Lung (tissue), 12 donors: Measurements from ENCODE around the gene CIC. TPM values are rescaled to one million over a fixed set of nuclear protein-coding genes. Genes with fewer than 3 reads are reported as not detected.

Experiments used
- ATAC-seq: fragments of 200-7000 bp; cut with Tn5 transposase; one replicate; pipeline ENCODE4 v1.9.1; 2020; ENCODE audit warnings: moderate number of reproducible peaks; ENCODE audit not compliant: insufficient read depth, low FRiP score
- DNase-seq, 3 donors: peaks; one replicate each; pipeline ENCODE4 v3.0.0-alpha.2; 2013 to 2017
- H3K27ac ChIP-seq, 2 donors: one replicate each; pipeline ENCODE4 v1.5.1; 2013; ENCODE audit warnings: mild to moderate bottlenecking in 2 of 2, moderate library complexity in 2 of 2, control low read depth in 1 of 2, inconsistent platforms in 1 of 2, low read depth in 1 of 2, low read length in 1 of 2
- H3K27me3 ChIP-seq, 3 donors: one replicate each; pipeline ENCODE4 v1.5.1; 2013; ENCODE audit warnings: low read length in 2 of 3; ENCODE audit not compliant: control insufficient read depth in 3 of 3, insufficient read depth in 3 of 3
- H3K36me3 ChIP-seq, 4 donors: one replicate each; pipeline ENCODE4 v1.5.1; 2013; ENCODE audit warnings: low read length in 4 of 4, mild to moderate bottlenecking in 1 of 4, moderate library complexity in 1 of 4; ENCODE audit not compliant: control insufficient read depth in 4 of 4, insufficient read depth in 4 of 4
- H3K4me1 ChIP-seq, 5 donors: one replicate each; pipeline ENCODE4 v1.5.1; 2013; ENCODE audit warnings: low read length in 5 of 5, mild to moderate bottlenecking in 2 of 5, moderate library complexity in 1 of 5; ENCODE audit not compliant: control insufficient read depth in 5 of 5, insufficient read depth in 5 of 5
- H3K4me3 ChIP-seq: one replicate; pipeline ENCODE4 v1.5.1; 2013; ENCODE audit warnings: mild to moderate bottlenecking, control low read depth, moderate library complexity
- H3K9ac ChIP-seq, 2 donors: one replicate each; pipeline ENCODE4 v1.5.1; 2013; ENCODE audit warnings: low read length in 2 of 2, control low read depth in 1 of 2; ENCODE audit not compliant: insufficient read depth in 1 of 2
- H3K9me3 ChIP-seq, 4 donors: one replicate each; pipeline ENCODE4 v1.5.1; 2013; ENCODE audit warnings: low read length in 3 of 4, mild to moderate bottlenecking in 1 of 4, moderate library complexity in 1 of 4; ENCODE audit not compliant: control insufficient read depth in 4 of 4, insufficient read depth in 3 of 4
- CTCF ChIP-seq: IDR thresholded peaks from 2 replicates; pipeline ENCODE4 v1.5.1; 2012; ENCODE audit warnings: mild to moderate bottlenecking; ENCODE audit errors: control extremely low read depth, extremely low read depth
- WGBS, 2 donors: extraction: QIAGEN DNeasy Blood & Tissue Kit; methylation state at CpG; one replicate each; pipeline ENCODE4 v1.1.7; 2013; 5-methylcytosine and 5-hydroxymethylcytosine counted together
- polyA plus RNA-seq, 2 donors: library from polyadenylated mRNA; stranded (reverse); fragments of 200-250 nt; gene quantifications; one replicate each; pipeline ENCODE4 v1.2.1, GENCODE V29; 2013
- total RNA-seq, 2 donors: library from RNA; depleted of rRNA in 1 of 2; stranded (reverse); fragments of >200 nt in 1 of 2; gene quantifications; one replicate each; pipeline ENCODE4 v1.2.1, GENCODE V29; 2014 to 2021
- donor health status: control.
- donor health status: control.
- donor health status: Bipolar disorder and iron deficiency.
- donor health status: healthy.
- donor health status: DM: yes; HTN: yes; CAD: no.

CIC gene
- total and polyA plus RNA-seq, 4 donors, result 31.2 to 84.5 (median 40.6) TPM

DNA sequence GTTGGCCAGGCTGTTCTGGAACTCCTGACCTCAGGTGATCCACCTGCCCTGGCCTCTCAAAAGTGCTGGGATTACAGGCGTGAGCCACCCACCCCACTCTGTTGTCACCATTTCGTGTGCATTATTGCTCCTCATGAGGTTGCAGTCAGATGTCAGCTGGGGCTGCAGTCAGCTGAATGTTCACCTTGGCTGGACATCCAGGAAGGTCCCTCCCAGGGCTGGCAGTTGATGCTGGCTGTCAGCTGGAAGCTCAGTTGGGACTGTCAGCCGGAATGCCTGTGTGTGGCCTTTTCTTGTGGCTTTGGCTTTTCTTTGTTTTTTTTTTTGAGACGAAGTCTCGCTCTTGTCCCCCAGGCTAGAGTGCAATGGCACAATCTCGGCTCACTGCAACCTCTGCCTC is 63.0 kb downstream of the CIC start:
- Histone ChIP-seq H3K9me3 (no peaks in the 10 kb centered on the region), H3K9ac (no peak overlapping the region), H3K4me1 (peaks cover 0 to 7% (median 6%) of the 10 kb centered on the region in 5 donors), H3K4me3 (no peak overlapping the region), H3K36me3 (peaks cover 0 to 18% (median 6%) of the 10 kb centered on the region in 4 donors), H3K27ac (no peak overlapping the region), H3K27me3 (no peaks in the 10 kb centered on the region)
- 96 to 100% methylated on average over 6 of the region's 6 CpGs for WGBS, 2 donors
- ATAC-seq, result no peak
- no peak for TF ChIP-seq CTCF
- DNase-seq, result no peak

DNA sequence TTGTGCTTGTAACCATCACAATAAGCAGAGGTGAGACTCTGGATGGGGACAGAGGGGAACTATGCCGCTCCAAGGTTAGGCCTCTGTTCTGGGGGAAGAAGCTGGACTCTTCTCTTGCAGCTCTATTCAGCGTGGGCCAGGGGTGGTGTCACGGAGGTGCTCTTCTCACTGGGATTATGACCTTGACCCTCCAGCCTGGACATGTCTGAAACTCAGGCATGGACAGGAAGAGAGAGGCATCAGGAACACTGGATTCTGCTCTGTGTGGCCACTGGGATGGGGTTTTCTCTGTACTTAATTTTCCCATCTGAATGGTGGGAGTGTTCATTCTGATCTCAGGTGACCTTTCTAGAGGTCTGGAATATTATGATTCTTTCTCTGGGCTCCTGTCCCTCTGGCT is 64.0 kb downstream of the CIC start:
- H3K9ac ChIP-seq, result no peak overlapping the region
- H3K4me3 ChIP-seq, result no peak overlapping the region
- no peak for ATAC-seq
- DNase-seq, result no peak
- 88 to 97% methylated on average over 3 of the region's 3 CpGs for WGBS, 2 donors
- peaks cover 0 to 6% (median 4%) of the 10 kb centered on the region in 5 donors for H3K4me1 ChIP-seq
- no peak for TF ChIP-seq CTCF
- H3K9me3 ChIP-seq, result no peaks in the 10 kb centered on the region
- H3K27ac ChIP-seq, result no peak overlapping the region
- peaks cover 0 to 18% (median 6%) of the 10 kb centered on the region in 4 donors for H3K36me3 ChIP-seq
- H3K27me3 ChIP-seq, result no peaks in the 10 kb centered on the region

GRCh38 chr19:42333975-42334696 is 65.1 kb downstream of the CIC start:
- Histone ChIP-seq H3K36me3 (peaks cover 0 to 20% (median 6%) of the 10 kb centered on the region in 4 donors), H3K27me3 (no peaks in the 10 kb centered on the region), H3K9me3 (no peaks in the 10 kb centered on the region), H3K27ac (no peak overlapping the region), H3K4me1 (peaks cover 0 to 6% (median 0%) of the 10 kb centered on the region in 5 donors), H3K9ac (no peak overlapping the region), H3K4me3 (no peak overlapping the region)
- 90 to 94% methylated on average over 19 to 21 of the region's 21 CpGs for WGBS, 2 donors
- no peak for ATAC-seq
- TF ChIP-seq CTCF, result no peak
- DNase-seq, result no peak
